D721Med (cell line): ENCODE data around the gene CUX1.
"Not testable (repeated sequence)": the region's sequence is repeated elsewhere in the genome, so short reads cannot be mapped to it uniquely, and the experiment has no call there.

Experiments
- DNase-seq: peaks from one replicate; pipeline ENCODE4 v3.0.0; 2011; ENCODE audit warnings: low spot score; ENCODE audit not compliant: insufficient read length
- FAIRE-seq: peaks from 2 replicates; lab custom pipeline; 2011; peaks lifted over from hg19 to GRCh38; lab: Jason Lieb, UNC
- TF ChIP-seq, protein P1 (sequence below): IDR thresholded peaks from 2 replicates; pipeline ENCODE4 v1.5.1; 2012; ENCODE audit warnings: mild to moderate bottlenecking, control low read depth; ENCODE audit not compliant: insufficient read depth; ENCODE audit errors: missing control alignments

CUX1 gene

DNA sequence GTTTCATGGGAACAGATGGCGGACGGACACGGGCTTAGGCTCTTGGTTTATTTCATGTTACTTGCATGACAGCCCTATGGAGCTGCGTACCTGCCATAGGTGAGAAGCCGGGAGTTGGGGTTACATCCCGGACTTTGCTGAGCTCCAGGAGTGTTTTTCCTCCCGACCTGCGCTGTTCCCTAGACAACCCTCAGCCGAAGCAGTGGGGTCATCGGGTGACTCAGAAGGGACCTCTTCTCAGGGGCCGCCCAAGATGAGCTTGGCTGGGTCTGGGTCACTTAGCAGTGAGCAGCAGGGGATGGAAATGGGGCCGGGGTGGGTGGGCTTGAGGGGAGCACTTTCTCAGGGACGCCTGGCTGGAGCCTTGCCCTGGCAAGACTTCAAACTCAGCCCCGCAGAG is 11.9 kb downstream of the CUX1 start:
- no peak for FAIRE-seq
- DNase-seq, result no peak
- TF ChIP-seq, protein P1, sequence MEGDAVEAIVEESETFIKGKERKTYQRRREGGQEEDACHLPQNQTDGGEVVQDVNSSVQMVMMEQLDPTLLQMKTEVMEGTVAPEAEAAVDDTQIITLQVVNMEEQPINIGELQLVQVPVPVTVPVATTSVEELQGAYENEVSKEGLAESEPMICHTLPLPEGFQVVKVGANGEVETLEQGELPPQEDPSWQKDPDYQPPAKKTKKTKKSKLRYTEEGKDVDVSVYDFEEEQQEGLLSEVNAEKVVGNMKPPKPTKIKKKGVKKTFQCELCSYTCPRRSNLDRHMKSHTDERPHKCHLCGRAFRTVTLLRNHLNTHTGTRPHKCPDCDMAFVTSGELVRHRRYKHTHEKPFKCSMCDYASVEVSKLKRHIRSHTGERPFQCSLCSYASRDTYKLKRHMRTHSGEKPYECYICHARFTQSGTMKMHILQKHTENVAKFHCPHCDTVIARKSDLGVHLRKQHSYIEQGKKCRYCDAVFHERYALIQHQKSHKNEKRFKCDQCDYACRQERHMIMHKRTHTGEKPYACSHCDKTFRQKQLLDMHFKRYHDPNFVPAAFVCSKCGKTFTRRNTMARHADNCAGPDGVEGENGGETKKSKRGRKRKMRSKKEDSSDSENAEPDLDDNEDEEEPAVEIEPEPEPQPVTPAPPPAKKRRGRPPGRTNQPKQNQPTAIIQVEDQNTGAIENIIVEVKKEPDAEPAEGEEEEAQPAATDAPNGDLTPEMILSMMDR, result no peak

- DNase-seq (no peak), FAIRE-seq (no peak)
- TF ChIP-seq, protein P1, result no peak
These were observed 12.4 kb downstream of the CUX1 start for GRCh38 chr7:101829821-101830220.

- not testable (repeated sequence) for DNase-seq, FAIRE-seq
These were observed 14.0 kb downstream of the CUX1 start for GRCh38 chr7:101831396-101831795.

GRCh38 chr7:101832205-101832631 is 14.8 kb downstream of the CUX1 start:
- DNase-seq, result no peak
- TF ChIP-seq, protein P1, result no peak
- no peak for FAIRE-seq

- TF ChIP-seq, protein P1, result no peak
- no peak for DNase-seq
- no peak for FAIRE-seq
These were observed 15.4 kb downstream of the CUX1 start for GRCh38 chr7:101832685-101833375.

GRCh38 chr7:101833799-101834198 is 16.4 kb downstream of the CUX1 start:
- no peak for FAIRE-seq
- no peak for DNase-seq
- TF ChIP-seq, protein P1, result no peak

DNA sequence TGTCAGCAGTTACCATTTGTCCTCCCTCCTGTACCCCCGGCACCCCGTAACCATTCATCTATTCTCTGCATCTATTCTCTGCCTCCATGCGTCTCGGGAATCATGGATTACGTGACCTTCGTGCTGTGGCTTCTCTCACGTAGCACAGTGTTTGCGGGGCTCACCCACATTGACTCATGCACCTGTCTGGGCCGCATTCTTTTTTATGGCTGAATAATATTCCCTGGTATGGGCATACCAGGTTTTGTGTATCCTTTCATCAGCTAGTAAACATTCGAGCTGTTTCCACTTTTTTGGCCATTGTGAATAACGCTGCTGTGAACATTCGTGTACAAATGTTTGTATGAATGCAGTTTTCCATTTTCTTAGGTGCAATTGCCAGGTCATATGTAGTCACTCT is 17.7 kb downstream of the CUX1 start:
- TF ChIP-seq, protein P1, result no peak
- FAIRE-seq (no peak), DNase-seq (no peak)

- not testable (repeated sequence) for FAIRE-seq, DNase-seq
These were observed 20.0 kb downstream of the CUX1 start for GRCh38 chr7:101837433-101837832.
